K562 (cell line): ENCODE measurements around the gene PLCD1. TPM values are rescaled to one million over a fixed set of nuclear protein-coding genes. Genes with fewer than 3 reads are reported as not detected.

ENCODE experiments used
- CBX1 ChIP-seq: sonication (generic); IDR thresholded peaks from 2 replicates; pipeline ENCODE4 v1.6.1; 2016; ENCODE audit warnings: antibody characterized with exemption, low read depth, mild to moderate bottlenecking
- DEAF1 ChIP-seq: fragments of 450-650 bp; formaldehyde crosslinking; IDR thresholded peaks from 2 replicates; pipeline ENCODE4 v1.4.0; 2020; ENCODE audit warnings: mild to moderate bottlenecking, moderate library complexity
- EGR1 ChIP-seq: fragments of 450-650 bp; conservative IDR thresholded peaks from 2 replicates; pipeline ENCODE4 v1.6.1; 2017; ENCODE audit warnings: mild to moderate bottlenecking
- MAX ChIP-seq: sonication (generic); formaldehyde crosslinking; IDR thresholded peaks from 2 replicates; pipeline ENCODE4 v1.9.0; 2022; ENCODE audit warnings: mild to moderate bottlenecking, missing genetic modification reagents
- NKRF ChIP-seq: fragments of 450-650 bp; IDR thresholded peaks from 2 replicates; pipeline ENCODE4 v1.6.1; 2016; ENCODE audit warnings: borderline replicate concordance
- RREB1 ChIP-seq: fragments of 250-450 bp; sonication (Bioruptor Pico); IDR thresholded peaks from 2 replicates; pipeline ENCODE4 v1.4.0; 2020
- SREBF2 ChIP-seq: sonication (generic); formaldehyde crosslinking; IDR thresholded peaks from 2 replicates; pipeline ENCODE4 v1.4.0; 2020; ENCODE audit warnings: mild to moderate bottlenecking, missing genetic modification reagents
- ZC3H8 ChIP-seq: fragments of 450-650 bp; IDR thresholded peaks from 2 replicates; pipeline ENCODE4 v1.6.1; 2017
- ZNF511 ChIP-seq: sonication (generic); formaldehyde crosslinking; IDR thresholded peaks from 2 replicates; pipeline ENCODE4 v1.8.0; 2022; ENCODE audit warnings: mild to moderate bottlenecking, missing genetic modification reagents
- polyA plus RNA-seq, 8 experiments: library from polyadenylated mRNA; depleted of rRNA in 4 of 8; stranded (reverse) in 5 of 8; unstranded in 3 of 8; fragments of >200 nt; fragmentation: Nextera tagmentation in 2 of 8; fragmentation: Illumina TruSeq in 1 of 8; extraction: Ambion mirVana in 2 of 8; extraction: Trizol in 1 of 8; gene quantifications; 2 replicates each; pipeline versions ENCODE4 v1.2.1 to v1.2.3, GENCODE V29; 2011 to 2014; ENCODE audit warnings: inconsistent platforms in 1 of 8, missing spikeins in 1 of 8
- total RNA-seq, 7 experiments: library from RNA; depleted of rRNA in 6 of 7; stranded (reverse); fragments of >200 nt in 6 of 7; fragmentation: Illumina TruSeq in 2 of 7; extraction: Trizol in 2 of 7; gene quantifications; 2 replicates each; pipeline versions ENCODE4 v1.2.1 to v1.2.3, GENCODE V29; 2011 to 2021; ENCODE audit warnings: low replicate concordance in 1 of 7
- TF ChIP-seq, protein P1 (sequence below): fragments of 250-450 bp; sonication (Bioruptor Pico); IDR thresholded peaks from 2 replicates; pipeline ENCODE4 v1.5.0; 2021; ENCODE audit warnings: mild to moderate bottlenecking, borderline replicate concordance
- TF ChIP-seq, protein P2 (sequence below): fragments of 200-800 bp; sonication (Bioruptor generic); IDR thresholded peaks from 2 replicates; pipeline ENCODE4 v1.6.1; 2017; ENCODE audit warnings: missing genetic modification characterization, missing compliant biosample characterization

Gene PLCD1
- total and polyA plus RNA-seq, 9 of the 15 experiments (the other 6 are each of a cell fraction or from before 2014, with no cell fraction given): 5.4 to 209 (median 116) TPM

- TF ChIP-seq RREB1 (CRISPR knock-in tag) (no peak), DEAF1 (CRISPR knock-in tag) (no peak), CBX1 (no peak), NKRF (no peak), EGR1 (no peak), MAX (CRISPR knock-in tag) (0 out of 2 replicates have a peak, but pooled peaks have one; percentile 27), ZNF511 (CRISPR knock-in tag) (no peak), SREBF2 (CRISPR knock-in tag) (no peak), ZC3H8 (no peak)
- TF ChIP-seq, protein P1, sequence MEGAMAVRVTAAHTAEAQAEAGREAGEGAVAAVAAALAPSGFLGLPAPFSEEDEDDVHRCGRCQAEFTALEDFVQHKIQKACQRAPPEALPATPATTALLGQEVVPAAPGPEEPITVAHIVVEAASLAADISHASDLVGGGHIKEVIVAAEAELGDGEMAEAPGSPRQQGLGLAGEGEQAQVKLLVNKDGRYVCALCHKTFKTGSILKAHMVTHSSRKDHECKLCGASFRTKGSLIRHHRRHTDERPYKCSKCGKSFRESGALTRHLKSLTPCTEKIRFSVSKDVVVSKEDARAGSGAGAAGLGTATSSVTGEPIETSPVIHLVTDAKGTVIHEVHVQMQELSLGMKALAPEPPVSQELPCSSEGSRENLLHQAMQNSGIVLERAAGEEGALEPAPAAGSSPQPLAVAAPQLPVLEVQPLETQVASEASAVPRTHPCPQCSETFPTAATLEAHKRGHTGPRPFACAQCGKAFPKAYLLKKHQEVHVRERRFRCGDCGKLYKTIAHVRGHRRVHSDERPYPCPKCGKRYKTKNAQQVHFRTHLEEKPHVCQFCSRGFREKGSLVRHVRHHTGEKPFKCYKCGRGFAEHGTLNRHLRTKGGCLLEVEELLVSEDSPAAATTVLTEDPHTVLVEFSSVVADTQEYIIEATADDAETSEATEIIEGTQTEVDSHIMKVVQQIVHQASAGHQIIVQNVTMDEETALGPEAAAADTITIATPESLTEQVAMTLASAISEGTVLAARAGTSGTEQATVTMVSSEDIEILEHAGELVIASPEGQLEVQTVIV (CRISPR knock-in tag): no peak
- TF ChIP-seq, protein P2, sequence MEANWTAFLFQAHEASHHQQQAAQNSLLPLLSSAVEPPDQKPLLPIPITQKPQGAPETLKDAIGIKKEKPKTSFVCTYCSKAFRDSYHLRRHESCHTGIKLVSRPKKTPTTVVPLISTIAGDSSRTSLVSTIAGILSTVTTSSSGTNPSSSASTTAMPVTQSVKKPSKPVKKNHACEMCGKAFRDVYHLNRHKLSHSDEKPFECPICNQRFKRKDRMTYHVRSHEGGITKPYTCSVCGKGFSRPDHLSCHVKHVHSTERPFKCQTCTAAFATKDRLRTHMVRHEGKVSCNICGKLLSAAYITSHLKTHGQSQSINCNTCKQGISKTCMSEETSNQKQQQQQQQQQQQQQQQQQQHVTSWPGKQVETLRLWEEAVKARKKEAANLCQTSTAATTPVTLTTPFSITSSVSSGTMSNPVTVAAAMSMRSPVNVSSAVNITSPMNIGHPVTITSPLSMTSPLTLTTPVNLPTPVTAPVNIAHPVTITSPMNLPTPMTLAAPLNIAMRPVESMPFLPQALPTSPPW (CRISPR knock-in tag): peak; percentile 4; the same call in 1 of the 2 replicates
Observed at GRCh38 chr3:38030126-38031021, 932 bp upstream of the PLCD1 start (continued).
